DMS79 (cell line): Measurements from ENCODE around the gene IGLL5.

ENCODE experiments used
- DNase-seq: peaks from one replicate; lab custom pipeline; 2025; lab: John Stamatoyannopoulos, UW

Gene IGLL5

DNA sequence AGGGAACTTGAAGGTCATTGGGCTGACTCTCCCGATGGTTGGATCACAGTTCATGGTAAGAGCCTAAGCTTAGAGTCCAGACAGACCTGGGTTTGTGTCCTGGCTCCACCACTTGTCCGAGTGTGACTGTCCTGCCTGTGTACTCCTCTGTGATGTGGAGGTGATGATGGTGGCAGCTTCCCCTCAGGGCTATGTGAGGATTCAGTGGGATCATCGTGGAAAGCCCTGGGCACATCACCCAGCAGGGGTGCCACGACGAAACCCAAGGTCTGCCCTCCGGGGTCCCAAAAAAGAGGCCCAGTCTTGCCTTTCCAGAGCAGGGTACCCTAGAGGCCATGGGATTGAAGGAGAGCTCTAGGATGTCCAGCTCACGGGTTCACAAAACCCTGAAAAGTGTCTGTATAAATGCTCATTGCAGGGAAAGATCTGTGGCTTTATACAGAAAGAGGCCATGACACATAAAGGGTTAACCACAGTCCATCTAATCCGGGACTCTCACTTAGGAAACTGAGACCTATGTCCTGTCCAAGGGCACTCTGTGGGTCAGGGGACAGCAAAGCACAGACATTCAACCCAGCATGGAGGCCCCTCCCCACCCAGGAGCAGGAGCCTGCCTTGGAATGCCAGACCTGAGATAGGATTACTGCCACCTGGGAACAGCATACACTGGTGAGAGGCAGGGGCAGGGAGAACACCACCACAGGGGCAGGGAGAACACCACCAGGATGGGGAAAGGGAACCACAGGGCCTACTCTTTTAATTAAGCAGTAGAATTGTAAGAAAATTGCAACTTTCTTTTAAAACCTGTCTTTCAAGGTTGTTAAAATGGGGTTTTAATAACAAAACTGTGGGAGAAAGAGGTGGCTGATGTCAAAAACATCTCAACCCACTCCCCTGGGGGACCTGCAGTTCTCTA, 51.3 kb downstream of the IGLL5 start:
- DNase-seq, result no peak

DNA sequence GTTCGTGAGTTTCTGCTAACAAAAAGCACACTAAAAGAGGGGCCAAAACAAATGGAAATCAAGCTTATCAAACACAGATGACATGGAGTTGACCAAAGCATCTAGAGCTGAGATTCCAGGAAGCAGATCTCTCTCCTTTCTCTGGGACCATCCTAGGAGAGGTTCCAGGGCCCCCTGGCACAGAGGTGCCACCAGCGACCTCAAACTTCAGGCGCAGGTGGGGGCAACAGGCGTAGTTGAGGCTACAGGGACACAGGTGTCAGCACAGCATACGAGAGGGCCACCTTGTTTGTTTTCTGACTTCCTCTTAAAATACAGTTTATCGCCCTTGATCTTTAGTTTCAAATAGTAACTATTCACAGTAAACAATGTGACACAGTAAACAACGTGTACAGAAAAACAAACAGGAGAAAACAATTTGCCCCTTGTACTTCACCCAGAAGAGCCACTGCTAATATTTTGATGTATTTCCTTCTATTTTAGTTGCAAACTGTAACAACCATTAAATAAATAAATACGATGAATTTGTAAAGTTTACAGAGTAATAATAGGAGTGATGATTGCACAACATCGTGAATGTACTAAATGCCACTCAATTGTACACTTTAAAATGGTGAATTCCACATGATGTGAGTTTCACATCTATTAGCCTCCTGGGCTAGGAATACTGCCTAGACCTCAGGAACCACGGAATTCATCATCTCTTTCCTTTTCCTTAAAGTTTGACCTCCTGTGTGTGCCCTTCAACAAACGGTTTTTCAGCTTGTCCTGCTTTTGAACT, 52.2 kb downstream of the IGLL5 start:
- DNase-seq, result no peak

DNA sequence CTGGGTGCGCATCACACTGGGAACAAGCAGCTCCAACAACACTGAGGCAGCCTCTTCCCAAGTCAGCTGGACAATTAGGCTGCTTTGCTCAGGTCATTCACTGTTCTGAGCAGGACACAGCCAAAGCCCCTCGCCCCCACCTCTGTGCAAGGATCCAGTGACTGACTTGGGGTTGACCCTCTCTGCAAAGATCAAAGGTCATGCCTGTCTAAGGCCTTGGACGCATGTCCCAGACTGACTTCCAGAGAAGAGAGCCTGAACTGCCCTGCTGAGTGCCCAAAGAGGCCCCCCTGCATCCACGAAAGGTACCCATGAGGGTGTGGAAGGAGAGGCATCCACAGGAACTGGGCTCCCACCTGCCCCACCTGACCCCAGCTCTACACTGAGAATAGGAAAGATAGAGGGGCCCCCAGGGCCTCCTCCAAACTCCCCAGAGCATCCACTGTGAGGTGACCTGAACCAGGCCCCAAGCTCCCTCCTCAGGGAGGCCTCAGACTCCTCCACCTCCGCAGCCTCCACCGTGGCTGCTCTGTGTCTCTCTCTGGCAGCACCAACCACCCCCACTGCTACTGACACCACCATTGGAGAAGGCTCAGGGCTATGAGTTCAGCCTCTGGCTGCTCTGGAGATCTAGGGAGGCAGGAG, 53.5 kb downstream of the IGLL5 start:
- no peak for DNase-seq

DNA sequence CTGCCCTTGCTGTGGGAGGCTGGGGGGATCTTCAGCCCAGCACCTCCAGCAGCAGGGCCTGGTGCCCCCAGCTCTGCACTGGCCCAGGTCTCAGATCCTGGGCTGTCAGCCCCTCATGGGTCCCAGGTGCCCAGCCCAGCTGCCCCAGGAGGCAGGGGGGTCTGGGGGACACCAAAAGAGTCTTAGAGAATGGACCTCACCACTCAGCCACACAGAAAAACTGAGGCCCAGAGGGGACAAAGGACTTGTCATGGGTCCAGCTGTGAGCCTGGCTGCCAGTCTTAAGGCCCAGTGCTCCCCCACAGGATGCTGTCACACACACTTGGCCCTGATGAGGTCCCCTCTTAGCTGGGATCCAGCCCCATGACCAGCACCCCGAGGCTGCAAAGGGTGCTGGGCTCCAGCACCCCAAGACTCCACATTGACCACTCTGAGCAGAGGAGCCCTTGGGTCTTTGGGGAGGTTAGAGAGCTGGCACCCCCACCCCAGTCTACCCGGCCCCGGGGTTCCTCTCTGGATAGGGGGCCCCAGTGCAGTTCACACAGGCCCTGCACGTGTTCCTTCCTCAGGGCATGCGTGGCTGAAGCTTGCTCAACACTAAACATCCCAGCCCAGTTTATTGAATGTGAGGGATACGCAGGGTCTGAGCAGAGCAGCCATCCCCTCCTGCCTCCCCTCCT, 54.4 kb downstream of the IGLL5 start:
- no peak for DNase-seq

DNA sequence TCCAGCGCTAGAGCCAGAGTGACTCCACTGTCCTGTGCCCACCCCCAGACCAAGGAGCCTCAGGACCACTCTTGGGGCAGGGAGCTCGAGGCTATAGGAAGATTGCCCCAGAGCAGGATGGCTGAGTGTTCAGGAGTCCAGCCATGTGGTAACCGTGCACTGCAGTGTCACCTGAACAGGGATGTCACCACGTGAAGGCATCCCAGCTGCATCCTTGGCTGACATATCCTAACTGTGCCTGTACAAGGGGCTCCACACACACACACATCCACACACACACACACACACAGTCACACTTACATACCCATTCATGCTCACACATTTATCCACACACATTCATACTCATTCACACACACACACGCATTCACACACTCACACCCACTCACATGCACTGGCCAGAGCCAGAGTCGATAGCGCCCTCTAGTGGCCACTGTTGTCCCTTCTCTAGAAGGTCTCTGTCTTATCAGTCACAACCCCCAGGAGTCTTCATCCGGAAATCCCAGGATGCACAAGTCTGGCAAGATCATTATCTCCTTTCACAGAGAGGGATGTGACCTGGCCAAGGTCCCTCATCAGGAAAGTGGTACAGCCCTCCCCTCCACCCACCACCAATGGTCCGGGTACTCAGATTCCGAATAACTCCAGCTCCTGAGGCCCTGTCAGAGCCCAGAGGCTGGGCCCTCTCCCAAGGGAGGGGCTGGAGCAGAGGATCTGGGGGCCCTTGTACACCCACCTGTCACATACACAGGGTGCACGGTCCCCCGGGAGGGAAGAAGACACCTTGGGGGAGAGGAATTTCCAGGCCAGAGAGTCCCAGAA, 55.1 kb downstream of the IGLL5 start:
- no peak for DNase-seq

DNA sequence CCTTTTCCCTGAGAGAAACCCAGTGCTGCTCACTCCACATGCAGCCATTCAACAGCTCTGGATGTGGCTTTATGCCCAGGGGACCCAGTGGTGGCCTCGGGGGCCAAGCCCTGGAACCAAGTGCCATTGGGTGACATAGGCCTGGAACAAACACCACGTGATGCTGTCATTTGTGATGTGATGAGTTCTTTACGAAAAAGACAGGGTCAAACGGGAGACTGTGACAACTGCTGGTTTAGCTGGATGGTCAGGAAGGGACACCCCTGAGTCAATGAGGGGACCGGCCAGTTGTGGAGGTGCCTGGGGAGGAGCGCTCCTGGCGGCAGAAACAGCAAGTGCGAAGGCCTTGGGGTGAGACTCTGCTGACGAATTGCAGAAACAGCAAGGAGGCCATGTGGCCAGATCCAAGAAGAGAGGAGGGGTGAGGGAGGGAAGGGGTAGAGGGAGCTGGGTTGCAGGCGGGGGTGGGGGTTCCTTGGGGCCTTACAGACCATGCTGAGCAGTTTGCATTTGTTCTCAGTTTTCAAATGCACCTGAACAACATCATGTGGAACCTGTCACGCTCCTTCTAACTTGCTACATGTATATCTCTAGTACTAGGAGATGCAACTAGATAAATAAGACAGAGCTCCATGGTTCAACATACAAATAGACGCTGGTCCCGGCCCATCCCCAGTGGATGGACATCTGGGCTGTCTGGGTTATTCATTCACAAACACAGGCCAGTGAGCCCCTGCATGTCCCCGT, 56.1 kb downstream of the IGLL5 start:
- DNase-seq, result no peak

DNA sequence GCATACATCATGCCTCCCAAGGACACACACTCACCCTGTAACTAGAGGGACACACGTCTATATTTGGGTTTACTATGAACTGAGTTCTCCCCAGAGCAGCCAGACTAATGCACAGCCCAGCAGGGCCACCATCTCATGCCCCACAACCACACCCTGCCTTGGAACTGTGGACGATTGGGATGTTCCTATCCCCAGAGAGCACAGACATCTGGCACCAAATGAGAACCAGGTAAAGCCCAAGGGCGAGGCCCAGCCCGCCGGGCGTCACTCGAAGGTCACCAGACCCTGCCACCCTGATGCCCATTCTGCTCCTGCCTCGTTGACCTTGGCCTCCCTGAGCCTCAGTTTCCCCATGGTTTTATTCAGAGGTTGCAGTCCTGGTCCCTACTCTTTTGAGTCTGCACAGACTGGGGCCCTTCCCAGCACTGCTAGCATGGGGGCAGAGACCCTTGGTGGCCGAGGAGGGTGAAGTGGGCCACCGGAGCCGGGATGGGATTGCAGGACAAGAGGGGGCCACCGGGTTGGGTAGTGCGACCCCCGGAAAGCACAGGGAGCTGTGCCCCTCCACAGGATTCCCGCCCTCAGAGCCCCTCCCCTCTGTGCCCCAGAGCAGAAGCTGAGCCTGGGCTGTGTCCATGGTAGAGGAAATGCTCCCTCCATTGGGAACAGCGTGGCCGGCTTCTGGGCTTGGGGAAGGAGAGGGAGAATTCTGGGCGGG, 56.8 kb downstream of the IGLL5 start:
- DNase-seq, result no peak

DNA sequence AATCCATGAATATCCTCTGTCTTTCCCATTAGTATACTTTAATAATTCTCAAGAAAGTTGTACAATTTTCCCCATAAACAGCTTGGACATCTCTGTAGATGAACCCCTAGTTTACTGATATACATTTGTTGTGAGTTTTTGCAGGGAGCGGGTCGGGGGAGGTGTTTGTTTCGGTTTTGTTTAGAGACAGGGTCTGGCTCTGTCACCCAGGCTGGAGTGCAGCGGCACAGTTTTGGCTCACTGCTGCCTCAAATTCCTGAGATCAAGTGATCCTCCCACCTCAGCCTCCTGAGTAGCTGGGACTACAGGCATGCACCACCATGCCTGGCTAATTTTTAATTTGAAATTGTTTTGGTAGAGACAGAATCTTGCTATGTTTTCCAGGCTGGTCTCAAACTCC, 57.6 kb downstream of the IGLL5 start:
- DNase-seq, result no peak
